GM23338 (cell line): ENCODE measurements around the gene RAB43. TPM values are rescaled to one million over a fixed set of nuclear protein-coding genes. Genes with fewer than 3 reads are reported as not detected.

ENCODE experiments used
- CREB1 ChIP-seq: fragments of 250-450 bp; sonication (Bioruptor Pico); IDR thresholded peaks from 2 replicates; pipeline ENCODE4 v1.5.0; 2020; ENCODE audit warnings: low read depth, mild to moderate bottlenecking, moderate library complexity
- EZH2phosphoT487 ChIP-seq: fragments of 200-600 bp; sonication (generic); IDR thresholded peaks from one replicate; pipeline ENCODE4 v1.8.1; 2018; ENCODE audit warnings: antibody characterized with exemption; ENCODE audit not compliant: unreplicated experiment
- JUNB ChIP-seq: IDR thresholded peaks from one replicate; pipeline ENCODE4 v1.6.1; 2016; ENCODE audit warnings: antibody characterized with exemption; ENCODE audit not compliant: unreplicated experiment
- NANOG ChIP-seq: IDR thresholded peaks from 2 replicates; pipeline ENCODE4 v1.6.1; 2016; ENCODE audit warnings: antibody characterized with exemption, borderline replicate concordance
- REST ChIP-seq: IDR thresholded peaks from one replicate; pipeline ENCODE4 v1.6.1; 2018; ENCODE audit warnings: antibody characterized with exemption; ENCODE audit not compliant: unreplicated experiment
- STAT1 ChIP-seq: IDR thresholded peaks from one replicate; pipeline ENCODE4 v1.6.1; 2016; ENCODE audit warnings: antibody characterized with exemption; ENCODE audit not compliant: unreplicated experiment
- ZNF331 ChIP-seq: fragments of 250-450 bp; sonication (Bioruptor Pico); IDR thresholded peaks from 2 replicates; pipeline ENCODE4 v1.5.0; 2020; ENCODE audit warnings: low read depth, mild to moderate bottlenecking, moderate library complexity
- ZNF462 ChIP-seq: fragments of 250-450 bp; sonication (Bioruptor Pico); IDR thresholded peaks from 2 replicates; pipeline ENCODE4 v1.5.0; 2020; ENCODE audit warnings: mild to moderate bottlenecking, moderate library complexity
- polyA plus RNA-seq: library from polyadenylated mRNA; unstranded; fragments of >200 nt; fragmentation: Nextera tagmentation; extraction: Ambion mirVana; gene quantifications from 2 replicates; pipeline ENCODE4 v1.2.1, GENCODE V29; 2016
- total RNA-seq: library from RNA; depleted of rRNA; stranded (reverse); fragments of >200 nt; shearing (Covaris generic); gene quantifications from 2 replicates; pipeline ENCODE4 v1.2.3, GENCODE V29; 2014

RAB43 gene
- total and polyA plus RNA-seq, 2 experiments from 2014 or later = 5.7 to 37.0 TPM

- no peak for TF ChIP-seq ZNF462 (CRISPR knock-in tag)
- no peak for TF ChIP-seq REST
- no peak for TF ChIP-seq ZNF331
- TF ChIP-seq EZH2phosphoT487 = no peak
- TF ChIP-seq NANOG = no peak
- no peak for TF ChIP-seq CREB1 (CRISPR knock-in tag)
- no peak for TF ChIP-seq STAT1
- no peak for TF ChIP-seq JUNB
Observed at GRCh38 chr3:129101370-129102138, 20.1 kb downstream of the RAB43 start (continued).
